ENCODE measurements around the gene BBOX1.
"Not testable (repeated sequence)": the region's sequence is repeated elsewhere in the genome, so short reads cannot be mapped to it uniquely, and the experiment has no call there.

BBOX1 gene

DNA sequence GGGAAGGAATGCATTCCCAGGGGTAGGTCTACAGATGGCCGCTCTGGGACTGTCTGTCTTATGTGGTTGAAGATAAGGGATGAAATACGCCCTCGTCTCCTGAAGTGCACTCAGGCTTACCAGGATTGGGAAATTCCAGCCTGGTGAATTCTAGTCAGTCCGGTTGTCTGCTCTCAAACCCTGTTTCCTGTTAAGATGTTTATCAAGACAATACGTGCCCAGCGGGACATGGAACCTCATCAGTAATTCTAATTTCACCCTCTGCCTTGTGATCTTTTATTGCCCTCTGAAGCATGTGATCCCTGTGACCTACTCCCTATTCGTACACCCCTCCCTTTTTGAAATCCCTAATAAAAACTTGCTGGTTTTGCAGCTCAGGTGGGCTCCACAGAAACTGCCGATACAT is 95.3 kb downstream of the BBOX1 start:
- not testable (repeated sequence) for DNase-seq

DNA sequence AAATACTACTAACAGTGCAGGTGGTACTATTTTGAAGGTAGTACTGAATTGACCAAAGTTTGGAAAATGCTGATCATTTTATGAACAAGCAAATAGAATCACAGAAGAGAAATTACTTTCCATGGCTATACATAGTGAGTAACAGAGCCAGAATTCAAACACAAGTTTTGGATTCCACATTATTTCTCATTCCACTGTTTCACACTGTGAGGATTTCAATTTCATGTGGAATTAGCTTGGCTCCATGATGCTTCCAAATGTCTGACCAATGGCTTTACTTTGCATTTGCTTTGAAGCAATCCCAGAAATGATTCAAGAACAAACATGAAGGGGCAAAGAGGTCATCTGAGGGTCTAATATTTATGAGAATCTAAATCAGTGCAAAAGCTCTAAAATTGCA is 98.1 kb downstream of the BBOX1 start:
- no peak for DNase-seq

DNA sequence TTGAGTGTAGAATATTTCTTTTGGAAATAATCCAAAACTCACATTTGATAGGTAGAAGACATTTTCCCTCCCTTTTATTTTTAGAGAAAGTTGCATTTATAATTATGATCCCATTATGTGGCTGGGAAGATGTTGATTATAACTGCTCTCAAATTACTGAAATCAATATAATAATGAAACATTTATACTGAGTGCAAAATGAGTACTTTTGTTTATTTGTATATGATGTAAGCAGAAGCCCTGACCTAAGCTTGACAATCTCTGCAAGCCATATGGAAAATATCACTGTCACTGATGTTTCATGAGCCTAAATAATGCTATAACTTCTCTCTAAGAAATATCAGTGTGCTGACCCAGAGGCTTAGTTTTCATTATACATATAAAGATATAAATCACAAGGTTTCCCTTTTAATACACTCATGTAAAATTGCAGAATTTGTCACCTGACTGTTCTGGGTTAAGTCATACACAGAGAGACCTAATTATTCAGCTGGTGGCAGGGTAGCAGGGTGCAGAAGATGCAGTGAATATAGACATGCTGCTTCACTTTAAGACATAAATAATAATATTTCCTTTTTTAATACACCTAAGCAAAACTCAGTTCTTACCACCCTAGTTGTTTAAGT is 99.2 kb downstream of the BBOX1 start:
- DNase-seq: no peak

DNA sequence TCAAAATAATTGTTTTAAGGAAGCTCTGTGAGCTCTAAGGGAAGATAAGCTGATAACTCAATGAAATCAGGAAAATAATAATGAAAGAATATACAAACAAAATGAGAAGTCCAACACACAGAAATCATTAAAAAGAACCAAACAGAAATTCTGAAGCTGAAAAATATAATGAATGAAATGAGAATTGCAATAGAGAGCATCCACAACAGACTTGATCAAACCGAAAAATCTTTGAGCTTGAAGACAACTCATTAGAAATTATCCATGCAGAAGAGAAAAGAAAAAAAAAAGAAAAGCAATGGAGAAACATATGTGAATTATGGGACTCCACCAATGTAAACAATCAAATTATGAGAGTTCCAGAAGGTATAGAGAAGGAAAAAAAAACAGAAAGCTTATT is 101.0 kb downstream of the BBOX1 start:
- no peak for DNase-seq

DNA sequence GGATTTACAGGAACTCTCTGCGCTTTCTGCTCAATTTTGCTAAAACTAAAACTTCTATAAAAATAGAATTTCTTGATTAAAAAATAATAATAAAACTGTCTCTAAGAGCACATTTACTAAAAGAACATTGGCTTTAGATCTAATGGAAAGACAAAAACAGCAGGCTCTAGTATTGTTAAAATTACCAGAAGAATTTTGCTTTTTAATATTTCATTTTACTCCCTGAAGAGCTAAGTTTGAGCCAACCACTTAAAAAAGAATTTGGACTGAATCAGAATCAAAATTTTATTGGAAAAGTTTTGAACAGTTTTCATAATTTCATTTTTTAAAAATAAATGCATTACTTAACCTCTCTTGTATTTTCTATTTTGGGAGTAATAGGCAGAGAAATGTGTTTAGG is 107.3 kb downstream of the BBOX1 start:
- no peak for DNase-seq

DNA sequence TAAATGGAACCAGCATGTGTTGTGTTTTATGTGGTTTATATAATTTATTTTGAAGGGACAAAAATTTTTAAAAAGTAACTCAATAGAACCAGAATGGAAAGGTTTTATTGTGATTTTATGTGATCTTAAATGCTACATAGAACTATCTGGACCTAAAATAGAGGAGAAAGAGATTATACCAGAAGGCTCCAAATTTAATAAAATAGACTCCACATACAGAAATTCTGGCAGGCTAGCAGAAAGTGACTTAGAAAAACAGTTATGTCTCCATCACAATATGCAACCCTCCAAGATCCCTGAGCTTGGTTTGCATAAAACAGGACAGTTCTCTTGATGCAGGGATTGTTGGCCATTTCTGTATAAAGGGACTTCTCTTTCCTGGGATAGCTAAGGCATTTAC is 107.9 kb downstream of the BBOX1 start:
- DNase-seq: no peak

DNA sequence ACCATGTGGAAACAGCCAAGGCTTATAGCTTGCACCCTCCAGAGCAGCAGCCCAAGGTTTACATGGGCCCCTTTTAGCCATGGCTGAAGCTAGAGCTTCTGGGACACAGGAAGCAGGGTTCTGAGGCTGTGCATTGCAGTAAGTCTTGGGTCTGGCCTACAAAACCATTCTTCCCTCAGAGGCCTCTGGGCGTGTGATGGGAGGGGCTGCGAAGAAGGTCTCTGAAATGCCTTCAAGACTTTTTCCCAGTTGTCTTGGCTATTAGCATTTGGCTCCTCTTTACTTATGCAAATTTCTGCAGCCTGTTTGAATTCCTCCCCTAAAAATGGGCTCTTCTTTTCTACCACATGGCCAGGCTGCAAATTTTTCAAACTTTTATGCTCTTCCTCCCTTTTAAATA is 109.5 kb downstream of the BBOX1 start:
- no peak for DNase-seq

DNA sequence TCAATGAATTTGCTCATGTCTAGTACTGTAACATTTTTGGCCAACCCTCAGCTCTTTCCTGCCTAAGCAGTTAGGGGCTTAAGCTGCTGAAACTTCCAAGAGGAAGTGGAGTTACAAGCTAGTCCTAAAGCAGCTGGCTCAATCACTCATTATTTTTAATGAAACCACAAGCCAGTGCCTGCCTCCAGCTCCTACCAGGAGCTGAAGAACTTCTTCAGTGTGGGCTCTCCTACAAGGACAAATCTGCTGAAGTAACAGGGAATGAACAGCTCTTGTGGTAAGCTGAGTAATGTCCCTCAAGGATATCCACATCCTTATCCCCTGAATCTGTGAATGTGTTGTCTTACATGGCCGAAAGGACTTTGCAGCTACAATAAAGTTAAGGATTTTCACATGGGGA is 112.5 kb downstream of the BBOX1 start:
- no peak for DNase-seq

DNA sequence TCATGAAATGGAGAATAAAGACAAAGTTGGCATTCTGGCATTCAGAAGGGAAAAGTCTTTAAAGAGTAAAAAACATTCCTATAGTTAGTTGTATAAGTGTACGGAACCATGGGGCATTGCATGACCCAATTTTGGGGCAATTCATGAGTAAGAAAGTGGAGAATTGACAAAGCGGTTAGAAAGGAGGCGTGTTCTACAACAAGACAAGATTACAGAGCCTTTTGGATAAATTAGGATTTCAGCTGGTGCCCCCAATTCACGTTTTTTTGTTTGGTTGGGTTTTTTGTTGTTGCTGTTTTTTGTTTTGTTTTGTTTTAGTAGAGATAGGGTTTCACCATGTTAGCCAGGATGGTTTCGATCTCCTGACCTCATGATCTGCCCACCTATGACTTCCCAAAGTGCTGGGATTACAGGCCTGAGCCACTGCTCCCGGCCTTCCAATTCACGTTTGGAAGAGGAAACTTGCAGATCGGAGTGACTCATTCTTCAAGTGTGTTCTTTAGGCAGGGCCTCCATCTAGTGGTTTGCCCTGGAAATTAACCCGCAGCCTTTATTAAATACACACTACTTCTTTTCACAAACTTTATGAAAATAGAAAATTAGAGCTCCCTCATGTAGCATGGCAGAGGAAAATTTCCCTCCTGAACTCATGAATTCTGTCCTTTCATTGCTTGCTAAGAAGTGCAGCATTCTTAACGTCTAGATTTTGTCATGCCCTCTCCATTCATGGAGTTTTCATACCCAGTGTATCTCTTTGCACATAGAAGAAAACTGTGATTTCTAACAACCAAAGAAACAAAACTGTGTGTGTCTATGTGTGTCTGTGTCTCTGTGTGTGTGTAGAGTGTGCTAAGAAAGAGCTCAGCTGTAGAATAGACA is 118.1 kb downstream of the BBOX1 start:
- DNase-seq: peak; percentile 81

DNA sequence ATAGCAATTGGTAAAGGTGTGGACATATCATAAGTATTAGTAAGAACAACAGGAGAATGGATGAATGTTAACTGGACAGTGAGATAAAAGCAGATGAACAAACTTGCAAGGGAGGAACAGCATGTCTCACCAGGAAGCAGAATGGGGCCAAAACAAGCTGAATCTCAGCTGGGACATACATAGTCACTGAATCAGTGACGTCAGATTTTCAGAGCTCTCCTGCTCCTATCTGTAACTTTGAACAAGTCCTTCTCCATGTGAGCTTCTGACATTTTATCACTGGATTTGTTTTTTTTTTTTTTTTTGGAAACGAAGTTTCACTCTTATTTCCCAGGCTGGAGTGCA is 118.7 kb downstream of the BBOX1 start:
- no peak for DNase-seq

DNA sequence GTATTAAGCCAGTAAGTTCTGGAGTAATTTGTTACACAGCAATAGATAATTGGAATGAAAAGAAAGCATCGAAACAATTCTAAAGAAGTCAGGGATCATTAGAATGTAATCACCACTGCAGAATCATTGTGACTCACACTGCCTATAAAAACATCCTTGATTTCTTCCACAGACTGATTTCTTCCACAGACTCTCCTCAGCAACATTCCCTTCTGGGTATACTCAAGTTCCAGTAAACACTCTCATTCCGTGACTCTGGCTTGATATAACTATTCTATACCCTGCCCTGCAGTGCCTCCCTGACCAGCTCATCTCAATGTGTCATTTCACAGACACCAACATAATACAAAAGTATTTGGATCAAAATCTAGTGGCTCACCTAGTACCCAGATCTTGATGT is 120.5 kb downstream of the BBOX1 start:
- no peak for DNase-seq

DNA sequence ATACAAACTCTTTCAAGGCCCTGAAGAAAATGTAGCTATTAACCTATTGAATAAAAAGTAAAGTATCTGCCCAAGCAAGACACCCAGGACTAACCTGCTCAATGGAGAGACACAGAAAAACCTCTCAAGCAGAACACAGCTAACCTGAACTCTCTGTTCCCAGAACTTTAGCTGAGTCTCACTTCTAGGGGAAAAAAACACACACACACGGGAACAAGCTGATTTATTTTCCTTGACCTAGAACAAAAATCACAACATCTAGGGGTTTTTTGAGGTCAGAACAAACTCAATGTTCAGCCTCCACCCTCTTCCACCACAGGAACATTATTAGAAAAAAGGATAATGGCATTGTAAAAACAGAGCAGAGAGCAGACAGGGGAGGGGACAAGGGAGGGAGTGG is 121.6 kb downstream of the BBOX1 start:
- no peak for DNase-seq

DNA sequence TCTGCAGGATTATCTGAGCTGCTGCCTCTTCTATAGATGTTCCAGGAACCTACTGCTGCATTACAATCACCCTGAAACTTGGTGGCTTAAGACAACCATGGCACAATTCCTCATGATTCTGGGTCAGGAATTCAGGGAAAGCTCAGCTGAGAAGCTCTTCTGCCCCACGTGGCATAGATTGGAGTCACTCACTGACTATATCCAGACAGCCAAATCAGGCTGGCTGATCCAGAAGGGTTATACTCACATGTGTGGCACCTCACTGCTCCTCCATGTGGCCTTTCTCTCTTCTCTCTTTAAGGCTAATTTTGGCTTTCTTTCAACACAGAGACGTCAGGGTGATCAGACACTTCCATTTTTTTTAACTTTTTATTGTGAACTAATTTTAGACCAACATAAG is 125.5 kb downstream of the BBOX1 start:
- DNase-seq: no peak

DNA sequence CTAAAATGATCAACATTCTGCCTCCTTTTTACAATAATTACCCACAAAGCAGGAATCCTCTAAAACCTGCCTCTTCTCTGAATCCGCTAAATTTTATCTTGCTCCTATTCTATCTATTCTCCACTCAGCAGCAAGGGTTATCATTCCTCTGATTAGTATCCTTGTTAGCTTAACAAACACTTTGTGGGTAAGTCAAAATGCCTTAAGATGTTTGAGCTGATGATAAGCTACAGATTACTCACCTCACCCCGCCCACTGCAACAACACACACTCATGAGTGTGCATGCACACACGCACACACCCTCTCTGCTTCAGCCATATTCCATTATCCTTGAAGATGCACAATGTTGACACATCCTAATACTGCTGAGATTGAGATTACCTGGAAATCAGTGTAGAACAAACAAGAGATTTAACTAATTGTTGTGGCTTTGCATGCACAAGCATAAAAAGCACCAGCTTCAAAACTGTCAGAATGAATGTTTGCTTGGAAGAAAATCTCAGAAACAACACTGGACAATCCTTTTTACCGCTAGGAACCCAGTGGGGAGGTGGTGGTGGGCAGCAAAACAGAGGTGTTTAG is 130.9 kb downstream of the BBOX1 start:
- DNase-seq: no peak

DNA sequence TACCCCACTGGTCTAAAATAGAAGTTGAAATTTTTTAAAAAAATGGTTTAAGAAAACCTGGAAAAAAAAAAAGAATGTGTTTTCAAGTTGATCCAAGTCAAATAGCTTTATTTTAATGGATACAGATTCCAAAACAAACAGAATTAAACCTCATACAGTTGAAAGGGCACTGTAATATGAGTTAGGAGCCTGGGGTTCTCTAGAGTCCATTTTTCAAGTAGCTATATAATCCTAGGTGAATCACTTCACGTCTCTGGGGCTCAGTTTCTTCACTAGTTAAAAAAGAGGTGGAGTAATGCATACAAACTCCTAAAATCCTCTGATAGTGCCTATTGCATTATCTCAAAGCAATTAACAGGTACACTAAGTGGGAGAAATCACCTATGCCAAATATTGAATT is 132.9 kb downstream of the BBOX1 start:
- no peak for DNase-seq

DNA sequence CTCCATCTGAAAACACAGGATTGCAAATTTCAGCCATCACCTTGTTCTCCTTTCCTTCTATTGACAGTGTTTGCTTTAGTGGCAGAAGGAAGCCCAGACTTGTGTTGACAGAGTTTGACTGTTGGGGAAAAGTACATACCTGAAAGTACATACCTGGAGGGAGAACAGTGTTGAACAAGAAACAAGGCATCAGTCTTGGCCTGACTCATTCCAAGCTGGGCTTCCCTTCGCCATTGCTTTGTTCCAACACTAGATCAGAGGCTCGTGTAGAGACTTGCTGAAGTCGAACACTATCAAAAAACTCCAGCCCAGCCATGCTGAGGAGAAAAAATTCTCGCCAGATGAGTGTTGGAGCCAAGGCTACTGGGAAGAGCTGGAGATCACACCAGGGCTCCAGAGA is 133.4 kb downstream of the BBOX1 start:
- DNase-seq: no peak

DNA sequence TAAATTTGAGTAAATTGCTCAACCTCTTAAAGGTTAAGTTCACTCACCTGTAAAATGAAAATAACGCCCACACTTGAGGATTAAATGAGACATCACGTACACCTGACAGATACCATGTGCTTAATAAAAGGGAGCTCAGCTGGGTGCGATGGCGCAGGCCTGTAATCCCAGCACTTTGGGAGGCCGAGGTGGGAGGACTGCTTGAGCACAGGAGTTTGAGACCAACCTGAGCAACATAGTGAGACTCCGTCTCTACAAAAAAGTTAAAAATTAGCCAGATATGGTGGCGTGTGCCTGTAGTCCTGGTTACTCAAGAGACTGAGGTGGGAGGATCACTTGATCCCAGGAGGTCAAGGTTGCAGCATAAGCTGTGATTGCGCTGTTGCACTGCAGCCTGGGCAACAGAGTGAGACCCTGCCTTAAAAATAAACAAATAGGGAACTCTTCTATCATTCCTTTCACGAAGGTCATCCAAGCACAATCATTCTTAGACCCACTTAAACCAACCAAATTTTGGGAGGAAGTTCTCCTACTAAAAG is 134.1 kb downstream of the BBOX1 start:
- DNase-seq: no peak

DNA sequence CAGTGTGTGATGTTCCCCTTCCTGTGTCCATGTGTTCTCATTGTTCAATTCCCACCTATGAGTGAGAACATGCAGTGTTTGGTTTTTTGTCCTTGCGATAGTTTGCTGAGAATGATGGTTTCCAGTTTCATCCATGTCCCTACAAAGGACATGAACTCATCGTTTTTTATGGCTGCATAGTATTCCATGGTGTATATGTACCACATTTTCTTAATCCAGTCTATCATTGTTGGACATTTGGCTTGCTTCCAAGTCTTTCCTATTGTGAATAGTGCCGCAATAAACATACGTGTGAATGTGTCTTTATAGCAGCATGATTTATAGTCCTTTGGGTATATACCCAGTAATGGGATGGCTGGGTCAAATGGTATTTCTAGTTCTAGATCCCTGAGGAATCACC is 134.9 kb downstream of the BBOX1 start:
- not testable (repeated sequence) for DNase-seq
